Measurements from ENCODE around the gene PCDHGB7. TPM values are rescaled to one million over a fixed set of nuclear protein-coding genes. Genes with fewer than 3 reads are reported as not detected.

PCDHGB7 gene
- total RNA-seq, 4 donors from 2014 or later: 12.3 to 19.3 (median 15.3) TPM

DNA sequence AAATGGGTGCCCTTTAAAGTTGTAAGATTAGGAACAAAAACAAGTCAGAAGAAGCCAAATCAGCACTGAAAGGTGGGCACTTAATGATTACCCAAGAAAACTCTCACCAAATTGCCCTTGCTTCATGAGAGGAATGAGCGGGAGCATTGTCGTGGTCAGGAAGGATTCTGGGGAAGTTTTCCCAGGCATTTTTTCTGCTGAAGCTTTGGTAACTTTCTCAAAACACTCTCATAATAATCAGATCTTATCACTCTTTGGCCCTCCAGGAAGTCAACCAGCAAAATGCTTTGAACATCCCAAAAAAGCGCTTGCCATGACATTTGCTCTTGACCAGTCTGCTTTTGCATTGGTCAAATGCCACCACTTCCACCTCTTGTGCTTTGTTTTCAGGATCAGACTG, 47.9 kb downstream of the PCDHGB7 start:
- ATAC-seq: no peak
- TF ChIP-seq POLR2AphosphoS5 (IDR thresholded peaks at IDR 0.05) (no peak), POLR2A (IDR thresholded peaks at IDR 0.05) (no peak), EP300 (IDR thresholded peaks at IDR 0.05) (no peak)
- TF ChIP-seq, protein P1, sequence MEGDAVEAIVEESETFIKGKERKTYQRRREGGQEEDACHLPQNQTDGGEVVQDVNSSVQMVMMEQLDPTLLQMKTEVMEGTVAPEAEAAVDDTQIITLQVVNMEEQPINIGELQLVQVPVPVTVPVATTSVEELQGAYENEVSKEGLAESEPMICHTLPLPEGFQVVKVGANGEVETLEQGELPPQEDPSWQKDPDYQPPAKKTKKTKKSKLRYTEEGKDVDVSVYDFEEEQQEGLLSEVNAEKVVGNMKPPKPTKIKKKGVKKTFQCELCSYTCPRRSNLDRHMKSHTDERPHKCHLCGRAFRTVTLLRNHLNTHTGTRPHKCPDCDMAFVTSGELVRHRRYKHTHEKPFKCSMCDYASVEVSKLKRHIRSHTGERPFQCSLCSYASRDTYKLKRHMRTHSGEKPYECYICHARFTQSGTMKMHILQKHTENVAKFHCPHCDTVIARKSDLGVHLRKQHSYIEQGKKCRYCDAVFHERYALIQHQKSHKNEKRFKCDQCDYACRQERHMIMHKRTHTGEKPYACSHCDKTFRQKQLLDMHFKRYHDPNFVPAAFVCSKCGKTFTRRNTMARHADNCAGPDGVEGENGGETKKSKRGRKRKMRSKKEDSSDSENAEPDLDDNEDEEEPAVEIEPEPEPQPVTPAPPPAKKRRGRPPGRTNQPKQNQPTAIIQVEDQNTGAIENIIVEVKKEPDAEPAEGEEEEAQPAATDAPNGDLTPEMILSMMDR (IDR thresholded peaks at IDR 0.05): no peak
- Histone ChIP-seq H3K27ac (no peak overlapping the region), H3K4me3 (no peak overlapping the region), H3K36me3 (peaks cover 0 to 7% of the 10 kb centered on the region in 2 donors), H3K9me3 (no peaks in the 10 kb centered on the region), H3K4me1 (no peaks in the 10 kb centered on the region), H3K27me3 (no peaks in the 10 kb centered on the region)
- WGBS, 2 donors (ENCODE audit: low coverage in 1 of 2): 91 to 100% methylated on average over 3 of the region's 3 CpGs

Other genes with a start within 250 kb of the PCDHGB7 start
- gene PCDHB7, start 245.0 kb upstream of the PCDHGB7 start, total RNA-seq: 1 to 10 TPM; 1.7 to 3.0 (median 2.4) TPM
- 1 to 10 TPM in 3 of 4 donors, under 1 TPM in 1; 0.27 to 1.5 (median 1.2) TPM for gene PCDHB8, start 239.9 kb upstream of the PCDHGB7 start, total RNA-seq
- 1 to 10 TPM; 4.4 to 5.2 (median 4.8) TPM for gene PCDHB16, start 235.3 kb upstream of the PCDHGB7 start, total RNA-seq
- gene PCDHB9, start 230.5 kb upstream of the PCDHGB7 start, total RNA-seq: 10 to 100 TPM in 1 of 4 donors, 1 to 10 TPM in 3; 1.9 to 10.9 (median 3.0) TPM
- gene PCDHB10, start 225.3 kb upstream of the PCDHGB7 start, total RNA-seq: 1 to 10 TPM; 3.0 to 6.4 (median 4.1) TPM
- 1 to 10 TPM in 3 of 4 donors, under 1 TPM in 1; 0.99 to 5.4 (median 3.0) TPM for gene PCDHB11, start 218.1 kb upstream of the PCDHGB7 start, total RNA-seq
- gene PCDHB12, start 209.0 kb upstream of the PCDHGB7 start, total RNA-seq: 1 to 10 TPM in 3 of 4 donors, under 1 TPM in 1; 0.67 to 5.1 (median 3.4) TPM
- gene PCDHB13, start 203.8 kb upstream of the PCDHGB7 start, total RNA-seq: 10 to 100 TPM in 1 of 4 donors, 1 to 10 TPM in 3; 2.7 to 11.7 (median 6.1) TPM
- 10 to 100 TPM in 1 of 4 donors, 1 to 10 TPM in 3; 5.4 to 12.8 (median 7.8) TPM for gene PCDHB14, start 194.3 kb upstream of the PCDHGB7 start, total RNA-seq
- 1 to 10 TPM; 3.2 to 6.6 (median 4.1) TPM for gene PCDHB15, start 172.3 kb upstream of the PCDHGB7 start, total RNA-seq
- 1 to 10 TPM in 2 of 4 donors, not detected in 2; 1.2 to 3.1 TPM for gene SLC25A2, start 113.6 kb upstream of the PCDHGB7 start, total RNA-seq
- gene TAF7, start 96.9 kb upstream of the PCDHGB7 start, total RNA-seq: 10 to 100 TPM; 58.7 to 75.9 (median 61.4) TPM
- gene PCDHGA1, start 87.2 kb upstream of the PCDHGB7 start, total RNA-seq: 1 to 10 TPM in 2 of 4 donors, under 1 TPM in 2; 0.67 to 1.3 (median 1.1) TPM
- 1 to 10 TPM; 3.2 to 5.6 (median 4.4) TPM for gene PCDHGA2, start 78.9 kb upstream of the PCDHGB7 start, total RNA-seq
- gene PCDHGA3, start 73.8 kb upstream of the PCDHGB7 start, total RNA-seq: 1 to 10 TPM; 1.3 to 5.7 (median 2.8) TPM
- 1 to 10 TPM; 2.0 to 9.5 (median 4.2) TPM for gene PCDHGB1, start 67.6 kb upstream of the PCDHGB7 start, total RNA-seq
- gene PCDHGA4, start 62.7 kb upstream of the PCDHGB7 start, total RNA-seq: 10 to 100 TPM in 1 of 4 donors, 1 to 10 TPM in 3; 2.4 to 12.0 (median 6.3) TPM
- 10 to 100 TPM in 1 of 4 donors, 1 to 10 TPM in 3; 2.7 to 15.6 (median 4.1) TPM for gene PCDHGB2, start 57.7 kb upstream of the PCDHGB7 start, total RNA-seq
- gene PCDHGA5, start 53.5 kb upstream of the PCDHGB7 start, total RNA-seq: 10 to 100 TPM in 1 of 4 donors, 1 to 10 TPM in 3; 2.6 to 12.5 (median 4.8) TPM
- 1 to 10 TPM; 1.5 to 10.0 (median 4.7) TPM for gene PCDHGB3, start 47.4 kb upstream of the PCDHGB7 start, total RNA-seq
- 10 to 100 TPM in 1 of 4 donors, 1 to 10 TPM in 3; 2.0 to 11.1 (median 5.7) TPM for gene PCDHGA6, start 43.8 kb upstream of the PCDHGB7 start, total RNA-seq
- gene PCDHGA7, start 34.9 kb upstream of the PCDHGB7 start, total RNA-seq: 10 to 100 TPM in 1 of 4 donors, 1 to 10 TPM in 3; 2.7 to 14.3 (median 7.6) TPM
- gene PCDHGB4, start 30.0 kb upstream of the PCDHGB7 start, total RNA-seq: 10 to 100 TPM in 1 of 4 donors, 1 to 10 TPM in 3; 3.1 to 14.8 (median 6.0) TPM
- gene PCDHGA8, start 25.0 kb upstream of the PCDHGB7 start, total RNA-seq: 1 to 10 TPM; 3.0 to 6.8 (median 3.6) TPM
- gene PCDHGB5, start 19.7 kb upstream of the PCDHGB7 start, total RNA-seq: 10 to 100 TPM in 2 of 4 donors, 1 to 10 TPM in 2; 4.0 to 12.9 (median 9.8) TPM
- 1 to 10 TPM; 3.3 to 8.6 (median 5.9) TPM for gene PCDHGA9, start 14.9 kb upstream of the PCDHGB7 start, total RNA-seq
- gene PCDHGB6, start 9.7 kb upstream of the PCDHGB7 start, total RNA-seq: 10 to 100 TPM in 1 of 4 donors, 1 to 10 TPM in 3; 5.7 to 11.7 (median 6.5) TPM
- gene PCDHGA10, start 4.7 kb upstream of the PCDHGB7 start, total RNA-seq: 1 to 10 TPM; 2.9 to 8.2 (median 4.7) TPM
- 10 to 100 TPM in 1 of 4 donors, 1 to 10 TPM in 3; 1.9 to 12.3 (median 3.9) TPM for gene PCDHGA11, start 3.4 kb downstream of the PCDHGB7 start, total RNA-seq
- 10 to 100 TPM in 1 of 4 donors, 1 to 10 TPM in 3; 5.3 to 15.4 (median 9.8) TPM for gene PCDHGA12, start 12.8 kb downstream of the PCDHGB7 start, total RNA-seq
- 10 to 100 TPM; 52.6 to 95.6 (median 63.2) TPM for gene PCDHGC3, start 58.3 kb downstream of the PCDHGB7 start, total RNA-seq
- gene PCDHGC4, start 67.4 kb downstream of the PCDHGB7 start, total RNA-seq: 10 to 100 TPM in 1 of 4 donors, 1 to 10 TPM in 2, under 1 TPM in 1; 0.10 to 12.9 (median 2.4) TPM
- 1 to 10 TPM in 3 of 4 donors, under 1 TPM in 1; 0.07 to 5.1 (median 1.8) TPM for gene PCDHGC5, start 71.4 kb downstream of the PCDHGB7 start, total RNA-seq
- gene DIAPH1, start 201.3 kb downstream of the PCDHGB7 start, total RNA-seq: 10 to 100 TPM; 35.2 to 62.3 (median 53.4) TPM
- 10 to 100 TPM; 35.4 to 77.8 (median 37.7) TPM for gene HDAC3, start 219.2 kb downstream of the PCDHGB7 start, total RNA-seq
- gene RELL2, start 219.3 kb downstream of the PCDHGB7 start, total RNA-seq: 1 to 10 TPM; 2.3 to 5.4 (median 2.8) TPM
- gene FCHSD1, start 233.7 kb downstream of the PCDHGB7 start, total RNA-seq: 10 to 100 TPM in 3 of 4 donors, 1 to 10 TPM in 1; 8.2 to 14.8 (median 13.3) TPM